ENCODE measurements around the gene FRY.
"Not testable (repeated sequence)": the region's sequence is repeated elsewhere in the genome, so short reads cannot be mapped to it uniquely, and the experiment has no call there.

Gene FRY

DNA sequence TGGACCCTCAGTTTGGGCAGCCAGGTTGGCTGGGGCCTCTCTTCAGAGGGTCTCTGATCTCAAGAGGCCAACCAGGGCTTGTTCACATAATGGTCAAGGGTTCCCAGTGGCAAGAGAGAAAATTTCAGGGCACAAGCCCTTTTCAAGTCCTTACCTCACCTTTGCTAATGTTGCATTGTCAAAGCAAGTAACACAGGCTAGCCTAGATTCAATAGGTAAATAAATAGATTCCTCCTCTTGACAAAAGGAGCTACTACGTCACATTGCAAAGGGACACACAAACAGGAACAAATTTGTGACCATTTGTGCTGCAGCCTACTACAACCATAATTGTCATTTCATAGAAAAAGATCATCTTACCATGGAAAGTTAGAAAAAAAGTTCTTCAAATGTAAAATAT, 33.9 kb upstream of the FRY start:
- H3K36me3 ChIP-seq (replicated peaks; ENCODE audit: low read depth, low read length), result no peaks in the 10 kb centered on the region
- no peak overlapping the region for H3K27ac ChIP-seq (ENCODE audit: low read length)
- H4K20me1 ChIP-seq (ENCODE audit: insufficient read depth, low read length), result no peaks in the 10 kb centered on the region
- H3K79me2 ChIP-seq (ENCODE audit: low read length), result no peaks in the 10 kb centered on the region
- H3K4me1 ChIP-seq (ENCODE audit: low read length), result no peaks in the 10 kb centered on the region
- H3K9me3 ChIP-seq (ENCODE audit: insufficient read depth, low read length), result no peaks in the 10 kb centered on the region
- no peak overlapping the region for H3K9ac ChIP-seq (ENCODE audit: low read length)
- H2AFZ ChIP-seq (ENCODE audit: low read depth, low read length), result no peak overlapping the region
- H3K4me2 ChIP-seq (ENCODE audit: low read length), result no peak overlapping the region
- no peak overlapping the region for H3K4me3 ChIP-seq (ENCODE audit: low read length)
- TF ChIP-seq, protein P1, sequence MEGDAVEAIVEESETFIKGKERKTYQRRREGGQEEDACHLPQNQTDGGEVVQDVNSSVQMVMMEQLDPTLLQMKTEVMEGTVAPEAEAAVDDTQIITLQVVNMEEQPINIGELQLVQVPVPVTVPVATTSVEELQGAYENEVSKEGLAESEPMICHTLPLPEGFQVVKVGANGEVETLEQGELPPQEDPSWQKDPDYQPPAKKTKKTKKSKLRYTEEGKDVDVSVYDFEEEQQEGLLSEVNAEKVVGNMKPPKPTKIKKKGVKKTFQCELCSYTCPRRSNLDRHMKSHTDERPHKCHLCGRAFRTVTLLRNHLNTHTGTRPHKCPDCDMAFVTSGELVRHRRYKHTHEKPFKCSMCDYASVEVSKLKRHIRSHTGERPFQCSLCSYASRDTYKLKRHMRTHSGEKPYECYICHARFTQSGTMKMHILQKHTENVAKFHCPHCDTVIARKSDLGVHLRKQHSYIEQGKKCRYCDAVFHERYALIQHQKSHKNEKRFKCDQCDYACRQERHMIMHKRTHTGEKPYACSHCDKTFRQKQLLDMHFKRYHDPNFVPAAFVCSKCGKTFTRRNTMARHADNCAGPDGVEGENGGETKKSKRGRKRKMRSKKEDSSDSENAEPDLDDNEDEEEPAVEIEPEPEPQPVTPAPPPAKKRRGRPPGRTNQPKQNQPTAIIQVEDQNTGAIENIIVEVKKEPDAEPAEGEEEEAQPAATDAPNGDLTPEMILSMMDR (IDR thresholded peaks at IDR 0.05; ENCODE audit: low read depth, low read length), result no peak
- TF ChIP-seq EZH2phosphoT487 (IDR thresholded peaks at IDR 0.05; ENCODE audit: low read depth), result no peak
- H3K27me3 ChIP-seq (ENCODE audit: low read depth, low read length), result no peaks in the 10 kb centered on the region

DNA sequence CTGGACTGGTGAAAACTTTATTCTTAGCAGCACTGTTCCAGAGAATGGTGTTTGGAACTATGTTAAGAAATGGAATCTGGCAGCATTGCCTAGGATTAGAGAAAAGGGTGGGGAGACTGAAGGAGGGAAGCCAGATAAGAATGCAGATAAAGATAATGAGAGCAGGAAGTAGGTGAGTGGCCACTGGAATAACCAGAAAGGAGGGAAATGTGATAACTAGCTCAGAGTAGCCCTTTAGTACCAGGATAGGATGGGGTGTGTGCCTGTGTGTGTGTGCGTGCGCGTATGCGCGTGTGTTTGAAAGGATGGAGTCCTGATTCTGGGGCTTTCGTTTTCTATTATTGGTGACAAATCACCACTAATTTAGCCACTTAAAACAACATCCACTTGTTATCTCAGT, 33.4 kb upstream of the FRY start:
- no peaks in the 10 kb centered on the region for H4K20me1 ChIP-seq (ENCODE audit: insufficient read depth, low read length)
- H3K27me3 ChIP-seq (ENCODE audit: low read depth, low read length), result no peaks in the 10 kb centered on the region
- H3K9ac ChIP-seq (ENCODE audit: low read length), result no peak overlapping the region

DNA sequence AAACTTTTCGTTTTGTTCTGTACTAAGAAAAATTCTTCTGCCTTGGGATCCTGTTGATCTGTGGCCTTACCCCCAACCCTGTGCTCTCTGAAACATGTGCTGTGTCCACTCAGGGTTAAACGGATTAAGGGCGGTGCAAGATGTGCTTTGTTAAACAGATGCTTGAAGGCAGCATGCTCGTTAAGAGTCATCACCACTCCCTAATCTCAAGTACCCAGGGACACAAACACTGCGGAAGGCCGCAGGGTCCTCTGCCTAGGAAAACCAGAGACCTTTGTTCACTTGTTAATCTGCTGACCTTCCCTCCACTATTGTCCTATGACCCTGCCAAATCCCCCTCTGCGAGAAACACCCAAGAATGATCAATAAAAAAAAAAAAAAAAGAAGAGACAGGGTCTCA, 30.8 kb upstream of the FRY start:
- H2AFZ ChIP-seq (ENCODE audit: low read depth, low read length); H3K79me2 ChIP-seq (ENCODE audit: low read length); H3K27me3 ChIP-seq (ENCODE audit: low read depth, low read length); H3K27ac ChIP-seq (ENCODE audit: low read length); H3K4me3 ChIP-seq (ENCODE audit: low read length); H3K4me1 ChIP-seq (ENCODE audit: low read length); H4K20me1 ChIP-seq (ENCODE audit: insufficient read depth, low read length); H3K36me3 ChIP-seq (replicated peaks; ENCODE audit: low read depth, low read length); H3K9ac ChIP-seq (ENCODE audit: low read length); H3K9me3 ChIP-seq (ENCODE audit: insufficient read depth, low read length); H3K4me2 ChIP-seq (ENCODE audit: low read length): not testable (repeated sequence)

More for the DNA sequence above, 33.4 kb upstream of the FRY start:
- Histone ChIP-seq H3K9me3 (ENCODE audit: insufficient read depth, low read length) (no peaks in the 10 kb centered on the region), H2AFZ (ENCODE audit: low read depth, low read length) (no peak overlapping the region), H3K4me3 (ENCODE audit: low read length) (no peak overlapping the region), H3K27ac (ENCODE audit: low read length) (no peak overlapping the region), H3K79me2 (ENCODE audit: low read length) (no peaks in the 10 kb centered on the region), H3K4me1 (ENCODE audit: low read length) (no peaks in the 10 kb centered on the region), H3K4me2 (ENCODE audit: low read length) (no peak overlapping the region), H3K36me3 (replicated peaks; ENCODE audit: low read depth, low read length) (no peaks in the 10 kb centered on the region)
- TF ChIP-seq EZH2phosphoT487 (IDR thresholded peaks at IDR 0.05; ENCODE audit: low read depth), result no peak
- TF ChIP-seq, protein P1 (IDR thresholded peaks at IDR 0.05; ENCODE audit: low read depth, low read length), result no peak

DNA sequence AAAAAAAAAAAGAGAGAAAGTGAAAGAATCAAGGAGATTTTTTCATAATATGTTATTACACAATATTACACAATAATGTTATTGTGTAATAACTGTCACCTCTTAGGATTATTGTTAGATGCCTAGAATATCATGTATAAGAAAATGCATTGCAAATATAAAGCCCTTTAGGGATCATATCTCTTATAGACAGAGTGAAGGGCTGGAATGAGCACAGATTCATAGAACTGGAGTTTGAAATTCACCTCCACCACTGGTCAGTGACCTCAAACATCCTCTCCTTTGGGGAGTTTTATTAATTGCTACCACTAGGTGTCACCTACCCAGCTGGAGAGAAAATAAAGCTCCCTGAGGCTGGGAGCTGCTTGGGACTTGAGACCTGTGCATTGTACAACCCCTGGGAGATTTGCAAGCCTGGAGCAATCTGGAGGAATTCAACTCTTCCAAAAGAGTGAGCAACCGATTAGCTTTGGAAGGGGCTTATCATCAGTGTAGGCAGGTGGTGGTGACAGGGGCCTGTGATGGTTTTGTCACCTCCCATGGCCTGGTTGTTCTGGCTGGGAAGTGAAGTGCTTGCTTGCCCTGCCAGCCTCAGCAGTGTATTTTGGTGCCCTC, 30.3 kb upstream of the FRY start:
- TF ChIP-seq, protein P1 (IDR thresholded peaks at IDR 0.05; ENCODE audit: low read depth, low read length), result peak; percentile 75
- no peak for TF ChIP-seq EZH2phosphoT487 (IDR thresholded peaks at IDR 0.05; ENCODE audit: low read depth)
- H3K4me1 ChIP-seq (ENCODE audit: low read length), result no peaks in the 10 kb centered on the region
- H3K27ac ChIP-seq (ENCODE audit: low read length), result no peak overlapping the region
- no peak overlapping the region for H3K9ac ChIP-seq (ENCODE audit: low read length)
- H3K9me3 ChIP-seq (ENCODE audit: insufficient read depth, low read length), result no peaks in the 10 kb centered on the region
- no peak overlapping the region for H3K4me3 ChIP-seq (ENCODE audit: low read length)
- H3K4me2 ChIP-seq (ENCODE audit: low read length), result no peak overlapping the region
- H3K79me2 ChIP-seq (ENCODE audit: low read length), result no peaks in the 10 kb centered on the region
- no peaks in the 10 kb centered on the region for H4K20me1 ChIP-seq (ENCODE audit: insufficient read depth, low read length)
- H3K36me3 ChIP-seq (replicated peaks; ENCODE audit: low read depth, low read length), result no peaks in the 10 kb centered on the region
- no peak overlapping the region for H2AFZ ChIP-seq (ENCODE audit: low read depth, low read length)
- H3K27me3 ChIP-seq (ENCODE audit: low read depth, low read length), result no peaks in the 10 kb centered on the region
